Uterus (tissue), 2 donors: ENCODE data around the gene RANBP17.

ENCODE experiments used
- CTCF ChIP-seq, 4 experiments: fragments of 200-600 bp in 2 of 4; fragments of 450-650 bp in 2 of 4; sonication (generic) in 2 of 4; IDR thresholded peaks; one replicate each; pipeline ENCODE4 v1.5.1; 2016 to 2019; ENCODE audit warnings: antibody characterized with exemption in 4 of 4, mild to moderate bottlenecking in 2 of 4, moderate library complexity in 1 of 4
- POLR2A ChIP-seq, 2 donors: fragments of 450-650 bp; IDR thresholded peaks; one replicate each; pipeline ENCODE4 v1.6.1; 2016; ENCODE audit warnings: antibody characterized with exemption in 2 of 2, mild to moderate bottlenecking in 1 of 2, moderate library complexity in 1 of 2

- TF ChIP-seq CTCF (IDR thresholded peaks at IDR 0.05): no peak
- TF ChIP-seq POLR2A (IDR thresholded peaks at IDR 0.05): no peak
Observed at GRCh38 chr5:170875811-170876210, 14.0 kb downstream of the RANBP17 start.
